GM18868 (cell line): ENCODE measurements around the gene PXMP4.

Source experiments
- ATAC-seq: cut with Tn5 transposase; IDR thresholded peaks from one replicate; pipeline ENCODE4 v1.9.1; 2021; ENCODE audit warnings: mild to moderate bottlenecking, moderate library complexity; ENCODE audit not compliant: unreplicated experiment

The PXMP4 gene

GRCh38 chr20:33656783-33657703 is 63.1 kb downstream of the PXMP4 start:
- no peak for ATAC-seq

GRCh38 chr20:33656010-33656782 is 63.9 kb downstream of the PXMP4 start:
- no peak for ATAC-seq

- ATAC-seq, result no peak
Measured at GRCh38 chr20:33655164-33655563, 64.9 kb downstream of the PXMP4 start.

- ATAC-seq, result no peak
Measured at GRCh38 chr20:33654680-33655161, 65.4 kb downstream of the PXMP4 start.

- no peak for ATAC-seq
Measured at GRCh38 chr20:33653900-33654596, 66.1 kb downstream of the PXMP4 start.

- no peak for ATAC-seq
Measured at GRCh38 chr20:33653218-33653899, 66.8 kb downstream of the PXMP4 start.
